Spleen (tissue), 11 donors: ENCODE data around the gene KCND2. TPM values are rescaled to one million over a fixed set of nuclear protein-coding genes. Genes with fewer than 3 reads are reported as not detected.

Experiments
- DNase-seq: peaks from one replicate; pipeline ENCODE4 v3.0.0-alpha.2; 2020
- H3K27ac ChIP-seq, 8 donors: fragments of 200-600 bp; sonication (generic) in 7 of 8; 1 replicate in 4 of 8; 2 replicates in 4 of 8; pipeline versions ENCODE4 v1.5.0 to v1.8.0; 2016 to 2021; ENCODE audit warnings: inconsistent platforms in 4 of 8, mild to moderate bottlenecking in 4 of 8, moderate library complexity in 1 of 8
- H3K27me3 ChIP-seq, 7 donors: fragments of 200-600 bp; sonication (generic) in 6 of 7; replicated peaks in 1 of 7; 1 replicate in 4 of 7; 2 replicates in 3 of 7; pipeline versions ENCODE4 v1.5.0 to v1.8.0; 2016 to 2021; ENCODE audit warnings: inconsistent platforms in 3 of 7, mild to moderate bottlenecking in 1 of 7
- H3K36me3 ChIP-seq, 6 donors: fragments of 200-600 bp; sonication (generic) in 5 of 6; 1 replicate in 4 of 6; 2 replicates in 2 of 6; pipeline versions ENCODE4 v1.5.0 to v1.8.0; 2016 to 2021; ENCODE audit warnings: inconsistent platforms in 2 of 6
- H3K4me1 ChIP-seq, 6 donors: fragments of 200-600 bp; sonication (generic) in 5 of 6; 1 replicate in 3 of 6; 2 replicates in 3 of 6; pipeline versions ENCODE4 v1.5.0 to v1.8.0; 2016 to 2021; ENCODE audit warnings: inconsistent platforms in 3 of 6
- H3K4me3 ChIP-seq, 8 donors: fragments of 200-600 bp; sonication (generic) in 7 of 8; 1 replicate in 4 of 8; 2 replicates in 4 of 8; pipeline versions ENCODE4 v1.5.0 to v1.8.0; 2016 to 2021; ENCODE audit warnings: inconsistent platforms in 4 of 8, mild to moderate bottlenecking in 4 of 8, moderate library complexity in 2 of 8
- H3K9me3 ChIP-seq, 8 donors: fragments of 200-600 bp; sonication (generic) in 7 of 8; 1 replicate in 4 of 8; 2 replicates in 4 of 8; pipeline versions ENCODE4 v1.5.0 to v1.8.0; 2016 to 2021; ENCODE audit warnings: inconsistent platforms in 4 of 8
- POLR2A ChIP-seq, 3 donors: fragments of 450-650 bp; IDR thresholded peaks; one replicate each; pipeline ENCODE4 v1.5.1; 2017; ENCODE audit warnings: antibody characterized with exemption in 3 of 3, mild to moderate bottlenecking in 1 of 3
- POLR2AphosphoS5 ChIP-seq, 3 donors: sonication (generic); formaldehyde crosslinking; IDR thresholded peaks; one replicate each; pipeline ENCODE4 v1.5.1; 2017; ENCODE audit warnings: antibody characterized with exemption in 3 of 3
- WGBS, 5 donors: extraction: QIAGEN DNeasy Blood & Tissue Kit in 3 of 5; methylation state at CpG; one replicate each; pipeline versions ENCODE4 v1.1.5 to v1.1.7; 2013 to 2018; 5-methylcytosine and 5-hydroxymethylcytosine counted together
- intact Hi-C: fragments of 100-400 bp; cut with DNase I; formaldehyde crosslinking; loops from one replicate; pipeline ENCODE4 v1.15.0; 2023; ENCODE audit warnings: low total_unique reads
- polyA plus RNA-seq, 3 donors: library from polyadenylated mRNA; stranded (reverse); fragments of 200-250 nt; gene quantifications; one replicate each; pipeline ENCODE4 v1.2.1, GENCODE V29; 2013
- total RNA-seq, 7 donors: library from RNA; depleted of rRNA in 3 of 7; stranded (reverse); fragments of >200 nt in 3 of 7; fragmentation: NEBNext Ultra II Directional in 4 of 7; extraction: Animal tissue kit (Norgen Biotek cat#: 25700) in 4 of 7; gene quantifications; one replicate each; pipeline versions ENCODE4 v1.1.0 to v1.2.1, GENCODE V29; 2016 to 2021
- TF ChIP-seq, protein P1 (sequence below), 11 experiments: fragments of 200-600 bp in 7 of 11; fragments of 450-650 bp in 4 of 11; sonication (generic) in 4 of 11; IDR thresholded peaks in 8 of 11; conservative IDR thresholded peaks in 3 of 11; 1 replicate in 7 of 11; 2 replicates in 4 of 11; pipeline versions ENCODE4 v1.4.0 to v1.8.0; 2016 to 2021; ENCODE audit warnings: antibody characterized with exemption in 11 of 11, inconsistent platforms in 4 of 11, mild to moderate bottlenecking in 1 of 11
- donor health status: healthy with polysubstance abuse.
- donor health status: DM: no; HTN: no; CAD: no; lungs with moderate emphysema.
- donor health status: DM: no; HTN: no; CAD: no.
- donor health status: Bipolar disorder and iron deficiency.
- donor health status: healthy.
- donor health status: DM: no; HTN: no; CAD: no.
- donor health status: DM: yes; HTN: yes; CAD: no.

KCND2 gene
- total and polyA plus RNA-seq, 10 donors, result 0.02 to 0.80 (median 0.26) TPM; not detected in 1

DNA sequence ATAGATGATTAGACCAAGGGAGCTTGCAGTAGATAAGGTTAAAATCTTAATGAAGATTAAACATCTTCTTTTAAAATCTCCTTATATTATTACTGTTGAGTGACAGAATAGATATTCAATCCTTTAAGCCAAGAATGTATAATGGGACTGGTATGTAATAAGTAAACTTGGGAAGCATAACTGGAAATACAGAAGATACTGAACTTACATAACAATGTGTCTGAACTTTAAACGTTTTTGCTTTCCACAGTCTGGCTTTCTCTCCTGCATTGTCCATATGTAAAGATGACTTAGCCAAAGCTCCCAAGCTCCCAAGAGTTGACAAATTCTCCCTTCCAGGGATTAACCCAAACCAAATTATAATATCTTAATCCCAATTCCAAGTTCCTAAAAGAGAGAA is 129.8 kb downstream of the KCND2 start:
- Histone ChIP-seq H3K9me3 (no peaks in the 10 kb centered on the region), H3K36me3 (no peaks in the 10 kb centered on the region), H3K27me3 (no peaks in the 10 kb centered on the region), H3K4me3 (no peak overlapping the region), H3K27ac (no peak overlapping the region), H3K4me1 (no peaks in the 10 kb centered on the region)
- DNase-seq, result no peak
- intact Hi-C loops, result no loop called here
- TF ChIP-seq, protein P1, sequence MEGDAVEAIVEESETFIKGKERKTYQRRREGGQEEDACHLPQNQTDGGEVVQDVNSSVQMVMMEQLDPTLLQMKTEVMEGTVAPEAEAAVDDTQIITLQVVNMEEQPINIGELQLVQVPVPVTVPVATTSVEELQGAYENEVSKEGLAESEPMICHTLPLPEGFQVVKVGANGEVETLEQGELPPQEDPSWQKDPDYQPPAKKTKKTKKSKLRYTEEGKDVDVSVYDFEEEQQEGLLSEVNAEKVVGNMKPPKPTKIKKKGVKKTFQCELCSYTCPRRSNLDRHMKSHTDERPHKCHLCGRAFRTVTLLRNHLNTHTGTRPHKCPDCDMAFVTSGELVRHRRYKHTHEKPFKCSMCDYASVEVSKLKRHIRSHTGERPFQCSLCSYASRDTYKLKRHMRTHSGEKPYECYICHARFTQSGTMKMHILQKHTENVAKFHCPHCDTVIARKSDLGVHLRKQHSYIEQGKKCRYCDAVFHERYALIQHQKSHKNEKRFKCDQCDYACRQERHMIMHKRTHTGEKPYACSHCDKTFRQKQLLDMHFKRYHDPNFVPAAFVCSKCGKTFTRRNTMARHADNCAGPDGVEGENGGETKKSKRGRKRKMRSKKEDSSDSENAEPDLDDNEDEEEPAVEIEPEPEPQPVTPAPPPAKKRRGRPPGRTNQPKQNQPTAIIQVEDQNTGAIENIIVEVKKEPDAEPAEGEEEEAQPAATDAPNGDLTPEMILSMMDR (IDR thresholded peaks at IDR 0.05 in 8 of 11, conservative IDR thresholded peaks at IDR 0.05 in 3 of 11), result no peak
- no peak for TF ChIP-seq POLR2A (IDR thresholded peaks at IDR 0.05)
- no peak for TF ChIP-seq POLR2AphosphoS5 (IDR thresholded peaks at IDR 0.05)
- 23 to 50% (median 41%) methylated on average over 1 of the region's 1 CpG for whole genome bisulfite sequencing, 5 donors

DNA sequence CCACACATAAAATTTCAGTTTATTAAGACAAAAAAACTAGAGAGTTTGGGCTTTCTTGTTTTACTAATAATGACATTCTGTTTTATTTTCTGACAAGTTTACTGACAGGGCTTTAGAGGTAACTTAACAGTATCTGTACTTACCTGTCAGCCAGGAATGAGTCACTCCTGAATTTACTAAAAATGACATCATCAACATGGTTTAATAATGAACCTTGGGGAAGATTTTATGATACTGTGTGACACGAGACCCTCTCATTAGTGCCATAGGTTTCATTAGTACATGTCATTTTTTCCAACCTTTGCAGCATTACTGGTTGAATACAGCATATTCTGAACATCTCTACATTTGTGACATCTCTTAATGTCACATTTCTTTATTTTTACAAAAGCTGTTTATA is 131.1 kb downstream of the KCND2 start:
- Histone ChIP-seq H3K36me3 (no peaks in the 10 kb centered on the region), H3K9me3 (no peaks in the 10 kb centered on the region), H3K4me3 (no peak overlapping the region), H3K4me1 (no peaks in the 10 kb centered on the region), H3K27me3 (no peaks in the 10 kb centered on the region), H3K27ac (no peak overlapping the region)
- intact Hi-C loops, result no loop called here
- DNase-seq, result no peak
- TF ChIP-seq POLR2AphosphoS5 (IDR thresholded peaks at IDR 0.05) (no peak), POLR2A (IDR thresholded peaks at IDR 0.05) (no peak)
- TF ChIP-seq, protein P1 (IDR thresholded peaks at IDR 0.05 in 8 of 11, conservative IDR thresholded peaks at IDR 0.05 in 3 of 11), result no peak
- 47 to 77% (median 63%) methylated on average over 1 of the region's 1 CpG for WGBS, 5 donors

DNA sequence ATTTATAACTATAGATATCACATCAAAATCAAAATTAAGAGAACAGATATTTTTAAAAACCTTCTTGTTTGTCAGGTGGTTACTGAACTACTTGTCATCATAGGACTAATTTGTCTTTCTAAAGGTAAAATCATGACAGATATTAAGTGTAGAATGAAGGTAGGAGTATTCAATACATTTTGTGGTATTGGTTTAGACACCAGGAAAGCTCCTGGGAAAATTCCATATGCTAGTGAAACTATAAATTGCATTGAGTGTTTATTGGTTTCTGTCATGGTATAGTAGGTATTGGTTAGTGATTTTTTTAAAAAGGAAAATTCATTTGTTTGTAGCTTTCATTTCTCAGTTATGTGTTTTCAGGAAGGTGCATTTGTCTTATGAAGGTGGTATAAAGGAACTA is 132.7 kb downstream of the KCND2 start:
- Histone ChIP-seq H3K9me3 (no peaks in the 10 kb centered on the region), H3K4me1 (no peaks in the 10 kb centered on the region), H3K27ac (no peak overlapping the region), H3K4me3 (no peak overlapping the region), H3K36me3 (no peaks in the 10 kb centered on the region), H3K27me3 (no peaks in the 10 kb centered on the region)
- intact Hi-C loops, result no loop called here
- no peak for DNase-seq
- TF ChIP-seq, protein P1 (IDR thresholded peaks at IDR 0.05 in 8 of 11, conservative IDR thresholded peaks at IDR 0.05 in 3 of 11), result no peak

DNA sequence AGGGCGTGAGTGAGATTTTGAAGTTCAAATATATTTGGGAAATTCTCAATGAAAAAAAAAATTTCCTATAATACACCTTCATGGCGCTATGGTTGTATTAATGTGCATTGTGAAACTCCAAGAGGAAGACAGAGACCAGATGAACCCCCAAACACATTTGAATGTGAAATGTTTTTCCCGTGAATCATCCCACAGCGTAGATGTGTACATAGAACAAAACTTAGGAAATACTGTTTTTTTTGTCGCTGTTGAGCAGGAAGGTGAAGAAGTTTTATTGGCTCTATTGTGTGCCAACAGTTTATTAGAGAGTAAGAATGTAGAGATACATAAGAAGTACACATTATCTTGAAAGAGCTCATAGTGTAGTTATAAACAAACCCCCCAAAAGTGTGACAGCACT is 134.0 kb downstream of the KCND2 start:
- TF ChIP-seq, protein P1 (IDR thresholded peaks at IDR 0.05 in 8 of 11, conservative IDR thresholded peaks at IDR 0.05 in 3 of 11), result no peak
- TF ChIP-seq POLR2A (IDR thresholded peaks at IDR 0.05) (no peak), POLR2AphosphoS5 (IDR thresholded peaks at IDR 0.05) (no peak)
- no peaks in the 10 kb centered on the region for H3K9me3 ChIP-seq
- no peak for DNase-seq
- no peaks in the 10 kb centered on the region for H3K36me3 ChIP-seq
- no peak overlapping the region for H3K4me3 ChIP-seq
- H3K27me3 ChIP-seq, result no peaks in the 10 kb centered on the region
- intact Hi-C loops, result no loop called here
- H3K27ac ChIP-seq, result no peak overlapping the region
- 79 to 87% (median 81%) methylated on average over 5 of the region's 5 CpGs for WGBS, 5 donors
- H3K4me1 ChIP-seq, result no peaks in the 10 kb centered on the region
